HG02981 (cell line): ENCODE results near the gene ZBED4.
"Not testable (repeated sequence)": the region's sequence is repeated elsewhere in the genome, so short reads cannot be mapped to it uniquely, and the experiment has no call there.

Experiments
- ATAC-seq: cut with Tn5 transposase; IDR thresholded peaks from one replicate; pipeline ENCODE4 v1.9.1; 2021; ENCODE audit warnings: mild to moderate bottlenecking, moderate library complexity; ENCODE audit not compliant: unreplicated experiment

The ZBED4 gene

DNA sequence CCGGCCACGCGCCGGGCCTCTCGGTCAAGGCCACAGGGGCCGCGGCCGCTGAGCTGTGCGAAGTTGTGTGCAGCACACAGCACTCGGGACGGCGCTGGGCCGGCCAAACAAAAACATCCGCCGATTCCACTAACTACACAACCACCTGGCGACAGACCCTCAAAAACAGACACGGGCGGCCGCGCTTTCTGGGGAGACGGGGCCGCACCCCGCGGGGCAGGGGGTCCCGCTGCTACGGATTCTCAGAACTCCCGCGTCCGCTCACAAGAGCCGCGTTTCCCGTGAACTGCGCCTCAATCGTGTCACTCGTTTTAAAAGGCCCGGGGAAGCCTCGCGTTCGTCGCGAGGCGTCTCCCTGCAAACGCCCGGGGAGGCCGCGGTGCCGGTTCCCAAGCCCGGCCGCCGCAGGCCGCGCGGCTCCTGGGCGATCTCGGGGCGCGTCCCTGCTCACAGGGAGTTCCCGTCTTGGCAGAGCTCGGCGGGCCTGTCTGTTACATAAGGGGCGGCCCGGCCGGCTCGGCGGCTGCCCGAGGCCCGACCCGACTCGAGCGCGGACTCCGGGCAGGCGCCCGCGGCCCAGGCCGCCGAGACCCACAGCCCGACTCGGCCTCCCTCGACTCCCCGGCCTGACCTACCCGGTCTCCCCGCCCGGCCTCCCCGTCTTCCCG lies 26.9 kb upstream of the ZBED4 start:
- ATAC-seq = peak; percentile 26

DNA sequence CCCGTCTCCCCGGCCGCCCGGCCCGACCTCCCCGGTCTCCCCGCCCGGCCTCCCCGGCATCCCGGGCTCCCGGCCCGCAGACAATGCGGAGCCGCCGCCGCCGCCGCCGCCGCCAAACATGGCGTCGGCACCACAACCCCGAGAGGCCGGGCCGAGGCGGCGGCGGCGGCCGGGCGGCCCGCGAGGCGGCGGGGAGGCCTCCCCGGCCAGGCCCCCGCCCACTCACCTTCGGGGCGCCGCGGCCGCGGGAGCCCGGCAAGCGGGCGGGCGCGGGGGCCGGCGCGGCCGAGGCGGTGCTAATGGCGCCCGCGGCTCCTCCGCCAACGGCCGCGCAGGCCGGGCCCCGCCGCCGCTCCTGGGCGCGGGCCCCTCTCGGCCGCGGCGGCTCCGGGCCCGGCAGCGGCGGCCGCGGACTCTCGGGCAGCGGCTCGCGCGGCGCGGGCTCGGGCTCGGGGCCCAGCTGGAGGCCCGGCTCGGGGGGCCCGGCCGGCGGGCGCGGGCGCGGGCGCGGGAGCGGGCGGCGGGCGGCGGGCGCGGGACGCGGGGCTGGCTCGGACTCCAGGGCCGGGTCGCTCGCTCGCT lies 26.3 kb upstream of the ZBED4 start:
- peak; percentile 24 for ATAC-seq

DNA sequence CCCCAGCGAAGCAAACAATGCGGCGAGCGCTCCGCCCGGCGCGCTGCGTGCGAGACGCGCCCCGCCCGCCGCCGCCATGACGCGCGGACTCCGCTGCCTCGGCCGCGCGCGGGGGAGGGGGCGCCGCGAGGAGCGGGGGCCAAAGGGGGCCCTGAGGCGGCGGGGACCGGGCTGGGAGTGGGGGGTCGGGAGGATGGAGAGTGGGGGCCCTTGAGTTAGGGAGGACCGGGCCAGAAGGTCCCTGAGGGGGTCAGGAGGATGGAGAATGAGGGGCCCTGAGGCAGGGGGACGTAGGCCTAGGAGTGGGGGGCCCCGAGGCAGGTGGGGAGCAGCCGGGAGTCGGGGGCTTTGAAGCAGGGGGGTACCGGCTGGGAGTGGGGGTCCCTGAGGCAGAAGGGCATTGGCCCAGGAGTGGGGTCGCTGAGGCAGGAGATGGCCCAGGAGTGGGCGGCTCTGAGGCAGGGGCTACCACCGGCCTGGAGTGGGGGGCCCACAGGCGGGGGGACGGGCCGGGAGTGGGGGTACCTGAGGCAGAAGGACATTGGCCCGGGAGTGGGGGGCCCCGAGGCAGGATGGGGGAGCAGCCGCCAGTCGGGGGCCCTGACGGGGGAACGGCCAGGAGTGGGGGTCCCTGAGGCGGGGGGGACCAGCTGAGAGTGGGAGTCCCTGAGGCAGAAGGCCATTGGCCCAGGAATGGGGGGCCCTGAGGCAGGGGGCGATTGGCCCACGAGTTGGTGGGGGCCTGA lies 25.6 kb upstream of the ZBED4 start, which contains the start of gene BRD1:
BRD1 (minus strand) TSS at position 21 of the 746 bp plus-strand sequence. CDS start 3,556 bp downstream, outside the sequence.
- peak; percentile 35 for ATAC-seq

DNA sequence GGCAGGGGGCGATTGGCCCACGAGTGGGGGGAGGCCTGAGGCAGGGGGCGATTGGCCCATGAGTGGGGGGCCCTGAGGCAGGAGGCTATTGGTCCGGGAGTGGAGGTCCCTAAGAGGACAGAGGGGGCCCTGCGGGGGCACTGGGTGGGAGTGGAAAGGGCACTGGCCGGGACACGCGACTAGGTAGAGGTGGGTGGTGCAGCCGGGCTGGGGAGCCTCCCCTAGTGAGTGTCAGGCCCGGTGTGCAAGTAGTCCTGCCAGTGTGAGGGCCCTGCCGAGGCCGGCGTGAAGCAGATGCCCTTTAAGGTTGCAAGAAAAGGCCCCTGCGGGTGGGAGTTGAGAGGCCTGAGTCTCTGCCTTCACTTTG lies 25.1 kb upstream of the ZBED4 start:
- no peak for ATAC-seq

DNA sequence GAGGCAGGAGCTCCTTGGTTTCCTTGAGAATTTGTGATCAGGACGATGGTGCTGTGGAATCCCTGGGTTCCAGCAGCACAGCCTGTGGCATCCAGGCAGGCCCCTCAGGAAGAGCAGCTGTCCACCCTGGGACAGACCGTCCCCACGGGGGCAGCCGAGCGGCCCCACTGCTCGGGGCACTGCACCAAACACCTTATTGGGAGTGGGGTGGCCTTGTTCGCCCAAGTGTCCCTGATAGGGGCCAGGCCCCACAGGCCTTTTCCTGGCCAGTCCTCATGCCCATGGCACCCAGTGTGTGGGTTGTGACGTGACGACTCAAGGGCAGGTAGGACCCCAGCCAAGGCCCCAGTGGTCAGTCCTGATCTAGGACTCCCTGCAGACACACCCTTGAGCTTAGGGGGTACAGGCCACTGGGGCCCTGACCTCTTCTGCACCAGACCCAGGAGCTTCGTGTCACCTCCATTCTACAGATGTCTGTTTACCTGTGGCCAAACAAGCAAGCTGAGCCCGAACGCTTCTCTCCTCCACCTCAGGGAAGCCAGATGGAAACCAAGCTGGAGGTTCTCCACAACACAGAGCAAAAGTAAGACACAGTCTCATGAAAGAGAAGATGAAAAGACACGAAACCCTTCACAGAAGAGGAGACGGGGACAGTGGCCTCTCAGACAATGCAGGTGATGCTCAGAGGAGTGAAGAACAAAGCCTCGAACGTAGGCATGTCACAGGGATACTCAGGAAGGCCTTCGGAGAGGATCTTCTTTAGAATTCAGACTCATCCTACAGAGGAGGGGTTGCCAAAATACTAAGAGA lies 24.4 kb upstream of the ZBED4 start:
- no peak for ATAC-seq

DNA sequence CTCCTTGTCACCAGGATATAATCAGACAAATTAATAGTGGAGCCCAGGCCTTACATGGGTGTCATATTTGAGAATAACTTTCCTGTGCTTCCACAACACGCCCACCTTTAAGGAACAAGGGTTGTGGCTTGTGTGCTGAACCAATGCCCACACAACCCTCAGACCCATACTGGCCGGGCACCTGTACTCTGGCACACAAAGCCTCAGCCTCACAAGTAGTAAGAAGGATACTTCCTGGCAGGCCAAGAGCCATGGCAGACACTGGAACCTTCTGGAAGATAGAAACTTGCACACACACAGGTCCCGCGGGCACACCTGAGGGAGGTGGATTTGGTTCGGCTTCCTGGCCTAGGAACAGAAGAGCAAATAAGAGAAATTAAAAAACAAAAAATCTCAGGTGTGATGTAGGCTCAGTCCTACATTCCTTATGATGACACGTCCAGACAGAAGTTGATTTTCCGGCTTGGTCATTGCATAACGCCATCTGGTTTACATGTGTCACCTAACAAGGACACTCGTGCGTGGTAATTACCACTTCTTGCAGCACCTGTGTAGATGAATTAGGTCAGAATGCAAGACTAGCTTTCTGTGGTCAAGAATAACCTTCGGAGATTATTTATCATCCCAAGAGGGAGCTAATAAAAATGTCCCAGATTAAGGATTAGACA lies 20.2 kb upstream of the ZBED4 start:
- no peak for ATAC-seq

DNA sequence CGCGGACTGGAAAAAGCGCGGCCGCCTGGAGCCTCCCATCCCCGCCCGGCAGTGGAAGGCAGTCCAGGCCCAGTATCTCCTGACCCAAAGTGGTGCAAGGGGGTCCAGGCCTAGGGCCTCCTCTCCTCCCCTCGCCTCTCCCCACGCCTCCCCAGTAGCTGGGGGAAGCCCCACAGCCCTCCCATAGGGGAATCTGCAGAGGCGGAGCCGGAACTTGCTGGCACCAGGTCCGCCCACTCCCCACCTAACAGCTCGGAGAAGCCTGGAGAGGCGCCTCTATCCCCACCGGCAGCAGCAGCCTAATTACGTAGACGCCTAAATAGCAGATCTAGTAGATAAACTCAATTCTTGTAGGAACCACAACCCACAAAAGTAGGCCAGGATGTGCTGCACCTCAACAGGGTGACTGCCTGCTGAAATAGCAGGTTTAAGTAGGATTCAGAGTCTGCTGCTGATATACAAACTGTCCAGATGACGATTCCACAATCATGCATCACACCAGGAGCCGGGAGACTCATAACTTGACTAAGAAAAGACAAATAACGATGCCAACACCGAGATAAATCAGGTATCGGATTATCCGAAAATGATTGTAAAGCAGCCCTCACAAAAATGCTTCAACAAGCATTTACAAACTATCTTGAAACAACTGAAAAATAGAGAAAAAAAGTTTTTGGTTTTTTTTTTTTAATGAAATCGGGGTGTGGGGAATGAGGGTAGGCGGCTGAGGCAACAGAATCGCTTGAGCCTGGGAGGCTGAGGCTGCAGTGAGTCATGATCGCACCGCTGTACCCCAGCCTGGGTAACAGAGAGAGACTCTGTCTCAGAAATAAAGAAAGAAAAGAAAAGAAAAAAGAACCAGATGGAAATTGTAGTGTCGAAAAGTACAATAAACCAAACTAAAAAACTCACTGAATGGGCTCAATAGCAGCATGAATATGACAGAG lies 14.6 kb upstream of the ZBED4 start:
- ATAC-seq = no peak

DNA sequence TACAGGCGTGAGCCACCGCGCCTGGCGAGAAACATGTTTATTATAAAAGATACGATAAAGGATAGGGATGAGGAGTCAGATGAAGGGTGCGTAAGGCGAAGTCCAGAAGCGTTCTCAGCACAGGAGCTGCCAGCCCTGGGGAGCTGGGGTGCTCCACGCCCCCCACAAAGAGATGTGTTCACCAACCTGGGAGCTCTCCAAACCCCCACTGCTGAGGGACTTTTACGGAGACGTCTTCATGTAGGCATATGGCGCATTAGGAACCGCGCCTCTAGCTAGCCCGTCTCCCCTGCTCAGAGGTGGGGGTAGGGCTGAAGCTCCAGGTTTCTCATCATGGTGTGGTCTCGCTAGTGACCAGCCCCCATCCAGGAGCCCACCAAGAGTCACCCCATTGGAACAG lies 8.4 kb upstream of the ZBED4 start:
- no peak for ATAC-seq

DNA sequence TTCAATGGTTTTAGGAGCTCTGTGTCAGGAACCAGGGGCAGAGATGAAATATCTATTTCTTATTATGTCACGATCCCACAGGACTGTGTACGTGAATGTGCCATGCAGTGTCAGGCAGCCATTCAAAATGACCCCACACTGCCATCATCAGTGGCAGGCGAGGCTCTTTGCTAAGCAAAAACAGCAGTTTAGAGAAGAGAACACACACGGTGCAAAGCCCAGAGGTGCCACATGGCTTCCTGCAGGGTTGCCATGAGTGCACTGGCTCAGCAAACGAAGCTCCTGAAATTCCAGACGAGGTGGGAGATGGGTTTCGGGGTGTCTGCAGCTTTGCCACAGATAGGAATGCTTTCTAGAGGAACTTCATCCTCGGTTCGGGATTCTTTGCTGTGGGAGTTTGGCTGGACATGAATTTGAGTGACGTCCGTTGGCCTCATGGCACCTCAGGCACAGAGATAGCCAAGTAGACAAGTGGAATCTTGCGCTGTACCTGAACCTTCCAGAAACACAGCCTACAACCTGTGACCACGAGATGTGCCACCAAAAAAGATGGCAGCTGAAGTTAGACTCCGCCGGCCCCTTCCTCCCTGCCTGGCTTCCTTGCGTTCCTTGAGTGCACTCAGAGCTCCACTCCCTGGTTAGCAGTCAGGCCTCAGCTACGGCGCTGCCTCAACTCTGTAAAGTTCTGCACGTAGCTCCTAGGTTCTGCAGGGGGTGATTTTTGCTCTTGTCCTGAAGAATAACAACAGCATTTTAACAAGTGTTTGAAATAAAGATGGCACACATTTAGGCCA lies 7.8 kb upstream of the ZBED4 start:
- ATAC-seq = no peak

DNA sequence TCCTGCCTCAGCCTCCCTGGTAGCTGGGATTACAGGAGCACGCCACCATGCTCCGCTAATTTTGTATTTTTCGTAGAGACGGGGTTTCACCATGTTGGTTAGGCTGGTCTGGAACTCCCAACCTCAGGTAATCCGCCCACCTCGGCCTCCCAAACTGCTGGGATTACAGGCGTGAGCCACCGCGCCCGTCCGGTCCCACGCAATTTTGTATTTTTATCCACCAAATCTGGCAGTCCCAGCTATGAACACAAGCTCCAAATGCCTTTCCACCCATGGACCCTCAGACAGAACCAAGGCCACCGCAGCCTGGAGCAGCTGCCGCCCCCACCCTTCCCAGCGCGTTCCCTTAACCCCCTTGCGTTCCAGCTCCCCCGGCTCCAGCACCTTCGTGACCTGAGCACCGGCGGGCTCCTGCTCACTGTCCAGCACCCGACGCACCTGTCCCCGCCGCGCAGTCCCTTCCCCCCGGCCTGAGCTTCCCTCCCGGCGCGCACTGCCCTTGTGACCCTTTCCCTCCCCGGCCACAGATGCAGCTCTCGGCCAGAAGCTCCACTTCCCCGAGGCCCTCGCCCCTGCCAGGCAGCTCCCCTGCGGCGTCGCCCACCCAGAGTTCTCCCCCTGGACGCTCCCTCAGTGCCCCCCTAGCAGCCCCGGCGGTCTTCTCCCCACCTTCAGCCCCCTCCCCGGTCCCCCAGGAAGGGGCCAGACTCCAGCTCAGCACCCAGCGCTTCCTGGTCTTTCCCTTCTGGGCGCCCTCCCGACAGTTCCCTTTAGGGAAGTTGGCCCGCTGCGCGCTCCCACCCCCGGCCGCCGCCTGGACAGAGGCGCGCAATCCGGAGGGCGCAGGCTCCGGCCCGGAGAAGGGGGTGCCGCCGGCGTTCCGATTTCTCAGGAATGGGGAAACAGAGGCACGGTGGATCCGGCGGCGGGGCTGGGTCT lies 5.6 kb upstream of the ZBED4 start:
- no peak for ATAC-seq

DNA sequence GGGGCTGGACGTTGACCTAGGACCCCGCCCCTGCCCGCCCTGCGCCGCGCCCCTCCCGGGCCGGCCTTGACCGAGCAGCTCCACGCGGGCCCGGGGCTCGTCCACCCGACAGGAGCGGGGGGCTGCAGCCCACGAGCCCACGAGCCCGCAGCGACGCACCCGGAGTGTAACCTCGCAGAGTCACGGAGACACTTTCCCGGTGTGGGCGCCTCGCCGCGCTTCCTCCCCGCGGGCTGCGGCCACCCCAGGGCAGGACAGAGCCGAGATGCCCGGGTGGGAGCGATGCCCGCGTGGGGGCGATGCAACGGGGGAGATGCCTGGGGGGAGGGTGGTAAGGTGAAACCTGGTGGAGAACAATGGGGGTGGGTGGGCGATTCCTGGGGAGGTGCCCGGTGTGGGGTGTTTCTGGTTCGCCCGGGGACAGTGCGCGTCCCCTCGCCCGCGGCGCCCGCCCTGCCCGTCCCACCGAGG lies 4.9 kb upstream of the ZBED4 start:
- ATAC-seq = no peak

DNA sequence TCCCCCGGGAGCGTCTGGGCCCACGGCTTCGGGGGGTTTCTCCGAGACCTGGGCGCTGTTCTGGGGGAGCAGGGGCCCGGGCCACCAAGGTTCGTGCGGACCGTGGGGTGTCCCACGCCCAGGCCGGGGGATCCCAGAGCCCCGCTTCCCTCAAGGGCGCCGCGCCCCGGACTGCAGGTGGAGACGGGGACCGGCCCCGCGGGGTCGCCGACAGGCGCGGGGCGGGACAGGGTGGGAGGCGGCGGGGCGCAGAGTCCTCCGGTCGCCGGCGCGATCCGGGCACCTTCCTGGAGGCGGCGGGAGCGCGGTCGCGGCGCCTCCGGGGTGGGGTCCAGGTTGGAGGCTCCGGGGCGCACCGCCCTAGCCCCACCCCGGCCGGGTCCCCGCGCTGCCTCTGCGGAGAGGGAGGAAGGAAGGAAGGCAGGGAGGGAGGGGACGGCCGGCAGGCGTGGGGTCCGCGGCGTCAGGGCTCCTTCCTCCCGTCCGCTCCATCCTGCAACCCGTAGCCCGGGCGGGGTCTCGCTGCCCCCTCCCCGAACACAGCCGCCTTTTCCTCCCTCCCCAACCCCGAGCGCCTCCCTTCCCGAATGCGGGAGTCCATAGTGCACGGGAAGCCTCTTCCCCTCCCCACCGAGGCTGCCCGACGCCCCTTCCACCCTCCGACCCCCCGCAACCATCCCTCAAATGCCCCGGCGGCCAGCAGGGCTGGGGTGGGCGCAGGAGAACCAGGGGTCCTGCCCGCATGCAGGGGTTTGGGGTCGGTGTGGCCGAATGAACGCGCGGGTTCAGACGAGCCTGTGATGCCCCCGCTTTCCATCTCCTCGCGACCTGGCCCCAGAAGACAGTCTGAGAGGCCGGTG lies 4.3 kb upstream of the ZBED4 start:
- ATAC-seq = no peak

DNA sequence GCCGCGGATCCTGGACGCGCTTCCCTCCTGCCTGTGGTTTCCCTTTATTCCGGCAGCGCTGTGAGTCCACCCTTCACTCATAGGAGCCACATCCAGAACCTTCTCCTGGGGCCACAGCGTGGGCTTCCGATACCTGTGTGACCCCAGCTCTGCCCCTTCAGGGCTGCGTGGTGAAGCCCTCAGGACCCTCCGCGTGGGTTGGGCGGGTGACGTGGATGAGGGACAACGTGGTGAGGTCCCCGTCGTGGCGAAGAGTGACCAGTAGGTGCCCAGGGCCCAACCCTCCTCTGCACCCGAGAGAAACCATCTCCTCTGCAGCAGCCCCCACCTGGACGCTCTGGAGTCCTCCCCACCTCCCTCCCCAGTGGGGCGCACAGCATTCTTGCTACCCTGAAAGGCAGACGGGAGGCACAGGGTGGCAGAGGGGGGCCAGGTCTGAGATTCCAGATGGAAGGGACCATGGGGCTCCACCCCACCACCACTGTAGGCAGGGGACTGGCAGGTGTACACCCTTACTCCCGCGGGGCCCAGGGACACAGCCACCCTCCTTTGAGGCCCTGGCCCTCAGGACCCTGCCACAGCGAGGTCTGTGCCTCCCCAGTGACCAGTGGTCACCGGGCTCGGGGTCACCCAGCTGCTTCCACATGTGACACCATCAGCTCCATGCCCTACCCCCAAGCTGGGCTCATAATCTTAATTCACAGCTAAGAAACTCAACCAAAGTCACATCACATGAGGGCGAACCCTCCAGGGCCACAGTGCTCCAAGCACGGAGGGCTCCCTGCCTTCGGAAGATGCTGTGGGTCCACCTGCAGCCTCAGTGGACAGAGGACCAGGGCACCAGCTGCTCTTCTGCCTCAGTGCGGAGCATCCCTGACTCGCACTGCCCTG lies 3.4 kb upstream of the ZBED4 start:
- ATAC-seq = no peak

DNA sequence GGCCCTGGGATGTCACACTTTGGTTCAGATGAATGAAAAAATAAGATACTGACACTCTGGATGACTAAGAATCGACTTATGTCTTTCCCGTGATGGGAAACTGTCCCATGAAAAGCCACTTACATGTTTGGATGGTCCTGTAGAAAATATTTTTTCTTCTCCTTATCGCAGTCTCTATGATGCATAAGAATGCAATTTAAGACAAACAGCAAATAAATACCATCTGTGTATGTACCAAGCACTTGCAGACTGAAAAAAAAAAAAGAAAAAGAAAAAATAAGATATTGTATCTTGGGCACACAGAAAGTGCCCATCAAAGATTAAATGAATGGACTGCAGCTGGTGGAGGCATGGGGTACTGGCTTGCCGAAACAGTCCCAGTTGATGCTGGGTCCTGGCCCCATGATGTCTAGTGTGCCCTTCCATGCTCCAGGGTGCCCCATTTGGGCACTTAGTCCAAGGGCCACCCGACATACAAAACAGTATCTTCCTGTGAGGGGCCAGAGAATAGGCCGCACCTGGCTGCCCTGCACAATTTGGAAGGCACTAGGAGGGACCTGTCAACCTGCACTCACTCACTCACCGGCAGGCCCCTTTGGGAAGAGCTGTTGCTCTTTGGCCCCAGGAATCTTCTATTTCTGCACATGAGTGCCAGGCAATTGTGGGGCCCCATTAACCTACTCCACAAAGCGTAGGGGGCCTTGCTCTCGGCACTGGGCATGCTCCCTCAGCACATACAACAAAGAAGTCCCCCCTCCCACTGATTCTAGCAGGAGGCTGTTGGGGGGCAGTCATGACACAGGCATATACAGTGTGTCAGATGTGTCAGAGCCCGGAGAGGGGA lies 2.5 kb upstream of the ZBED4 start:
- ATAC-seq = no peak

DNA sequence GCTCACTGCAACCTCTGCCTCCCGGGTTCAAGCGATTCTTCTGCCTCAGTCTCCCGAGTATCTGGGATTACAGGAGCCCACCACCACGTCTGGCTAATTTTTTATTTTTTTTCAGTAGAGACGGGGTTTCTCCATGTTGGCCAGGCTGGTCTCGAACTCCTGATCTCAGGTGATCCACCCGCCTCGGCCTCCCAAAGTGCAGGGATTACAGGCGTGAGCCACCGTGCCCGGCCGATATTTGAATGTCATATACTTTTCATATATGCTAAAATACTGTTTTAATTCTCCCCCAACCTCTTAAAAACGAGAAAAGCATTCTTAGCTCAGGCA lies 1.1 kb upstream of the ZBED4 start:
- not testable (repeated sequence) for ATAC-seq
